ENCODE results near the gene PRPF8.
A peak's percentile ranks its signal among the peaks of the same experiment; 100 is the strongest.

PRPF8 gene

GRCh38 chr17:1643999-1644492 is 40.6 kb downstream of the PRPF8 start:
- Histone ChIP-seq H3K4me3 (ENCODE audit: low read depth, low read length, poor library complexity, severe bottlenecking) (peak overlapping the region; percentile 65), H3K36me3 (ENCODE audit: insufficient read depth, low read length) (no peaks in the 10 kb centered on the region; the same call in 1 of the 2 replicates), H3K9ac (ENCODE audit: low read length) (peak overlapping the region; percentile 58), H3F3A (ENCODE audit: insufficient read depth, low read length) (no peaks in the 10 kb centered on the region), H3K79me2 (ENCODE audit: insufficient read depth, low read length) (no peaks in the 10 kb centered on the region), H3K4me1 (ENCODE audit: insufficient read depth, low read length, severe bottlenecking) (peaks cover 19% of the 10 kb centered on the region), H2AFZ (ENCODE audit: low read length) (no peak overlapping the region), H4K20me1 (ENCODE audit: insufficient read depth, low read length) (no peaks in the 10 kb centered on the region), H3K27ac (ENCODE audit: low read depth, low read length, poor library complexity, severe bottlenecking) (no peak overlapping the region), H3K9me3 (ENCODE audit: low read length) (no peaks in the 10 kb centered on the region), H3K27me3 (ENCODE audit: insufficient read depth, low read length) (no peaks in the 10 kb centered on the region), H3K4me2 (ENCODE audit: low read length) (peak overlapping the region; percentile 85), H3K9me2 (ENCODE audit: low read depth, low read length) (no peaks in the 10 kb centered on the region)
- TF ChIP-seq EZH2 (IDR thresholded peaks at IDR 0.05; ENCODE audit: borderline replicate concordance, low read length) (no peak), CTCF (IDR thresholded peaks at IDR 0.05; ENCODE audit: low read length) (no peak)

GRCh38 chr17:1643293-1643998 is 41.2 kb downstream of the PRPF8 start:
- Histone ChIP-seq H3K9me2 (ENCODE audit: low read depth, low read length) (no peaks in the 10 kb centered on the region), H4K20me1 (ENCODE audit: insufficient read depth, low read length) (no peaks in the 10 kb centered on the region), H3F3A (ENCODE audit: insufficient read depth, low read length) (no peaks in the 10 kb centered on the region), H3K27ac (ENCODE audit: low read depth, low read length, poor library complexity, severe bottlenecking) (no peak overlapping the region), H2AFZ (ENCODE audit: low read length) (no peak overlapping the region), H3K4me1 (ENCODE audit: insufficient read depth, low read length, severe bottlenecking) (peaks cover 16% of the 10 kb centered on the region), H3K27me3 (ENCODE audit: insufficient read depth, low read length) (no peaks in the 10 kb centered on the region), H3K36me3 (ENCODE audit: insufficient read depth, low read length) (no peaks in the 10 kb centered on the region; the same call in 1 of the 2 replicates), H3K9me3 (ENCODE audit: low read length) (no peaks in the 10 kb centered on the region), H3K9ac (ENCODE audit: low read length) (peak overlapping the region; percentile 58), H3K79me2 (ENCODE audit: insufficient read depth, low read length) (no peaks in the 10 kb centered on the region), H3K4me2 (ENCODE audit: low read length) (peak overlapping the region; percentile 85), H3K4me3 (ENCODE audit: low read depth, low read length, poor library complexity, severe bottlenecking) (peak overlapping the region; percentile 65)
- TF ChIP-seq EZH2 (IDR thresholded peaks at IDR 0.05; ENCODE audit: borderline replicate concordance, low read length) (no peak), CTCF (IDR thresholded peaks at IDR 0.05; ENCODE audit: low read length) (peak; percentile 36; the same call in 1 of the 2 replicates)

GRCh38 chr17:1641065-1641403 is 43.6 kb downstream of the PRPF8 start:
- Histone ChIP-seq H3K79me2 (ENCODE audit: insufficient read depth, low read length) (no peaks in the 10 kb centered on the region), H3K27me3 (ENCODE audit: insufficient read depth, low read length) (peaks cover 4% of the 10 kb centered on the region; the same call in 1 of the 2 replicates), H3F3A (ENCODE audit: insufficient read depth, low read length) (no peaks in the 10 kb centered on the region), H2AFZ (ENCODE audit: low read length) (no peak overlapping the region), H3K9me3 (ENCODE audit: low read length) (no peaks in the 10 kb centered on the region), H4K20me1 (ENCODE audit: insufficient read depth, low read length) (no peaks in the 10 kb centered on the region), H3K27ac (ENCODE audit: low read depth, low read length, poor library complexity, severe bottlenecking) (no peak overlapping the region), H3K36me3 (ENCODE audit: insufficient read depth, low read length) (no peaks in the 10 kb centered on the region; the same call in 1 of the 2 replicates), H3K9ac (ENCODE audit: low read length) (no peak overlapping the region), H3K4me3 (ENCODE audit: low read depth, low read length, poor library complexity, severe bottlenecking) (no peak overlapping the region), H3K4me1 (ENCODE audit: insufficient read depth, low read length, severe bottlenecking) (peaks cover 12% of the 10 kb centered on the region), H3K9me2 (ENCODE audit: low read depth, low read length) (no peaks in the 10 kb centered on the region), H3K4me2 (ENCODE audit: low read length) (no peak overlapping the region)
- TF ChIP-seq CTCF (IDR thresholded peaks at IDR 0.05; ENCODE audit: low read length): no peak
- TF ChIP-seq EZH2 (IDR thresholded peaks at IDR 0.05; ENCODE audit: borderline replicate concordance, low read length): no peak
